Liver (tissue), 9 donors: Measurements from ENCODE around the gene CFAP61. TPM values are rescaled to one million over a fixed set of nuclear protein-coding genes. Genes with fewer than 3 reads are reported as not detected.

Source experiments
- DNase-seq: peaks from one replicate; pipeline ENCODE4 v3.0.0-alpha.2; 2017; ENCODE audit warnings: low spot score
- H3K27ac ChIP-seq, 2 donors: one replicate each; pipeline ENCODE4 v1.7.0; 2013; ENCODE audit warnings: inconsistent platforms in 2 of 2, low read length in 2 of 2, control low read depth in 1 of 2, low read depth in 1 of 2, mild to moderate bottlenecking in 1 of 2
- H3K27me3 ChIP-seq, 4 donors: one replicate each; pipeline versions ENCODE4 v1.6.1 to v1.7.0; 2013; ENCODE audit warnings: low read length in 3 of 4, inconsistent platforms in 1 of 4, mild to moderate bottlenecking in 1 of 4, moderate library complexity in 1 of 4; ENCODE audit not compliant: control insufficient read depth in 4 of 4, insufficient read depth in 4 of 4
- H3K36me3 ChIP-seq, 4 donors: one replicate each; pipeline versions ENCODE4 v1.6.1 to v1.7.0; 2013; ENCODE audit warnings: low read length in 3 of 4, mild to moderate bottlenecking in 3 of 4, low read depth in 1 of 4, moderate library complexity in 1 of 4; ENCODE audit not compliant: control insufficient read depth in 4 of 4, insufficient read depth in 3 of 4
- H3K4me1 ChIP-seq, 4 donors: one replicate each; pipeline versions ENCODE4 v1.6.1 to v1.7.0; 2013; ENCODE audit warnings: low read length in 3 of 4, mild to moderate bottlenecking in 3 of 4, moderate library complexity in 1 of 4; ENCODE audit not compliant: control insufficient read depth in 4 of 4, insufficient read depth in 4 of 4
- H3K4me3 ChIP-seq, 3 donors: one replicate each; pipeline versions ENCODE4 v1.6.1 to v1.7.0; 2013; ENCODE audit warnings: low read length in 3 of 3, control low read depth in 1 of 3, low read depth in 1 of 3, mild to moderate bottlenecking in 1 of 3
- H3K9ac ChIP-seq, 2 donors: one replicate each; pipeline ENCODE4 v1.7.0; 2013; ENCODE audit warnings: low read length in 2 of 2, mild to moderate bottlenecking in 2 of 2, moderate library complexity in 2 of 2, control low read depth in 1 of 2, low read depth in 1 of 2
- H3K9me3 ChIP-seq, 4 donors: one replicate each; pipeline versions ENCODE4 v1.6.1 to v1.7.0; 2013; ENCODE audit warnings: low read length in 3 of 4; ENCODE audit not compliant: control insufficient read depth in 4 of 4
- ATF3 ChIP-seq: IDR thresholded peaks from 2 replicates; pipeline ENCODE4 v1.6.1; 2016; ENCODE audit warnings: antibody characterized with exemption
- CTCF ChIP-seq: fragments of 150-350 bp; IDR thresholded peaks from 2 replicates; pipeline ENCODE4 v1.5.1; 2017; ENCODE audit warnings: improper control_type of control experiment, low read depth, low read length; ENCODE audit not compliant: missing input control
- FOXA1 ChIP-seq: IDR thresholded peaks from 2 replicates; pipeline ENCODE4 v1.6.1; 2016; ENCODE audit warnings: antibody characterized with exemption
- FOXA2 ChIP-seq: IDR thresholded peaks from 2 replicates; pipeline ENCODE4 v1.6.1; 2016; ENCODE audit warnings: antibody characterized with exemption
- GABPA ChIP-seq, 2 donors: IDR thresholded peaks in 1 of 2; conservative IDR thresholded peaks in 1 of 2; 2 replicates each; pipeline ENCODE4 v1.6.1; 2016; ENCODE audit warnings: antibody characterized with exemption in 2 of 2, mild to moderate bottlenecking in 1 of 2, moderate library complexity in 1 of 2
- HNF4A ChIP-seq, 2 donors: conservative IDR thresholded peaks; 2 replicates each; pipeline ENCODE4 v1.6.1; 2016; ENCODE audit warnings: antibody characterized with exemption in 2 of 2, mild to moderate bottlenecking in 2 of 2
- HNF4G ChIP-seq: IDR thresholded peaks from 2 replicates; pipeline ENCODE4 v1.6.1; 2016; ENCODE audit warnings: antibody characterized with exemption
- MAX ChIP-seq: IDR thresholded peaks from 2 replicates; pipeline ENCODE4 v1.6.1; 2016; ENCODE audit warnings: antibody characterized with exemption
- RAD21 ChIP-seq, 2 donors: IDR thresholded peaks; 2 replicates each; pipeline ENCODE4 v1.6.1; 2016; ENCODE audit warnings: antibody characterized with exemption in 2 of 2, mild to moderate bottlenecking in 2 of 2
- REST ChIP-seq: IDR thresholded peaks from 2 replicates; pipeline ENCODE4 v1.6.1; 2016; ENCODE audit warnings: antibody characterized with exemption, mild to moderate bottlenecking
- RXRA ChIP-seq, 2 donors: IDR thresholded peaks; 2 replicates each; pipeline ENCODE4 v1.6.1; 2017 to 2018; ENCODE audit warnings: antibody characterized with exemption in 2 of 2, mild to moderate bottlenecking in 1 of 2
- SP1 ChIP-seq: IDR thresholded peaks from 2 replicates; pipeline ENCODE4 v1.6.1; 2018; ENCODE audit warnings: antibody characterized with exemption, mild to moderate bottlenecking
- TAF1 ChIP-seq: conservative IDR thresholded peaks from 2 replicates; pipeline ENCODE4 v1.6.1; 2016; ENCODE audit warnings: antibody characterized with exemption, mild to moderate bottlenecking
- YY1 ChIP-seq: IDR thresholded peaks from 2 replicates; pipeline ENCODE4 v1.6.1; 2016; ENCODE audit warnings: antibody characterized with exemption, mild to moderate bottlenecking
- WGBS: extraction: QIAGEN DNeasy Blood & Tissue Kit; methylation state at CpG from one replicate; pipeline ENCODE4 v1.1.7; 2013; 5-methylcytosine and 5-hydroxymethylcytosine counted together
- polyA plus RNA-seq, 2 donors: library from polyadenylated mRNA; stranded (reverse) in 1 of 2; unstranded in 1 of 2; fragments of 200-250 nt in 1 of 2; fragments of >200 nt in 1 of 2; fragmentation: Nextera tagmentation in 1 of 2; extraction: Ambion mirVana in 1 of 2; gene quantifications; one replicate each; pipeline versions ENCODE4 v1.2.1 to v1.2.3, GENCODE V29; 2013 to 2015
- total RNA-seq, 2 donors: library from RNA; depleted of rRNA; stranded (reverse); fragments of >200 nt; gene quantifications; one replicate each; pipeline ENCODE4 v1.2.3, GENCODE V29; 2014
- TF ChIP-seq, protein P1 (sequence below): IDR thresholded peaks from 2 replicates; pipeline ENCODE4 v1.6.1; 2016; ENCODE audit warnings: antibody characterized with exemption
- donor health status: healthy.
- donor health status: healthy.
- donor health status: healthy.
- donor health status: healthy.
- donor health status: healthy.

The CFAP61 gene
- total and polyA plus RNA-seq, 4 donors = 0.05 TPM; not detected in 3

- 85% methylated on average over 6 of the region's 6 CpGs for WGBS
- TF ChIP-seq HNF4G = no peak
- no peak for TF ChIP-seq RAD21 (IDR thresholded peaks at IDR 0.05)
- TF ChIP-seq RXRA (IDR thresholded peaks at IDR 0.05) = no peak
- no peak for TF ChIP-seq FOXA2
- TF ChIP-seq HNF4A (conservative IDR thresholded peaks at IDR 0.05) = no peak
- no peak for TF ChIP-seq MAX
- TF ChIP-seq FOXA1 = no peak
- TF ChIP-seq TAF1 = no peak
- no peak for TF ChIP-seq ATF3
- TF ChIP-seq CTCF = no peak
- TF ChIP-seq GABPA (IDR thresholded peaks at IDR 0.05 in 1 of 2, conservative IDR thresholded peaks at IDR 0.05 in 1 of 2) = no peak
- no peak for TF ChIP-seq REST
- no peak for TF ChIP-seq SP1
- TF ChIP-seq, protein P1, sequence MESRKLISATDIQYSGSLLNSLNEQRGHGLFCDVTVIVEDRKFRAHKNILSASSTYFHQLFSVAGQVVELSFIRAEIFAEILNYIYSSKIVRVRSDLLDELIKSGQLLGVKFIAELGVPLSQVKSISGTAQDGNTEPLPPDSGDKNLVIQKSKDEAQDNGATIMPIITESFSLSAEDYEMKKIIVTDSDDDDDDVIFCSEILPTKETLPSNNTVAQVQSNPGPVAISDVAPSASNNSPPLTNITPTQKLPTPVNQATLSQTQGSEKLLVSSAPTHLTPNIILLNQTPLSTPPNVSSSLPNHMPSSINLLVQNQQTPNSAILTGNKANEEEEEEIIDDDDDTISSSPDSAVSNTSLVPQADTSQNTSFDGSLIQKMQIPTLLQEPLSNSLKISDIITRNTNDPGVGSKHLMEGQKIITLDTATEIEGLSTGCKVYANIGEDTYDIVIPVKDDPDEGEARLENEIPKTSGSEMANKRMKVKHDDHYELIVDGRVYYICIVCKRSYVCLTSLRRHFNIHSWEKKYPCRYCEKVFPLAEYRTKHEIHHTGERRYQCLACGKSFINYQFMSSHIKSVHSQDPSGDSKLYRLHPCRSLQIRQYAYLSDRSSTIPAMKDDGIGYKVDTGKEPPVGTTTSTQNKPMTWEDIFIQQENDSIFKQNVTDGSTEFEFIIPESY = no peak
- no peak for TF ChIP-seq YY1
- no peak overlapping the region for H3K4me3 ChIP-seq
- H3K4me1 ChIP-seq = no peaks in the 10 kb centered on the region
- H3K27me3 ChIP-seq = no peaks in the 10 kb centered on the region
- H3K27ac ChIP-seq = no peak overlapping the region
- H3K9ac ChIP-seq = no peak overlapping the region
- H3K36me3 ChIP-seq = no peaks in the 10 kb centered on the region
- H3K9me3 ChIP-seq = peaks cover 0 to 2% (median under 1%) of the 10 kb centered on the region in 4 donors
- no peak for DNase-seq
Observed at GRCh38 chr20:20295621-20296498, 243.5 kb downstream of the CFAP61 start.
